ENCODE results near the gene FMNL3.

GRCh38 chr12:49748800-49749199 is 41.6 kb upstream of the FMNL3 start:
- no peak for TF ChIP-seq CTCF (IDR thresholded peaks at IDR 0.05)
- TF ChIP-seq EZH2 (IDR thresholded peaks at IDR 0.05) = no peak

Measured in neural progenitor cell (in vitro differentiated cells).